Measurements from ENCODE around the gene IFITM1.

DNA sequence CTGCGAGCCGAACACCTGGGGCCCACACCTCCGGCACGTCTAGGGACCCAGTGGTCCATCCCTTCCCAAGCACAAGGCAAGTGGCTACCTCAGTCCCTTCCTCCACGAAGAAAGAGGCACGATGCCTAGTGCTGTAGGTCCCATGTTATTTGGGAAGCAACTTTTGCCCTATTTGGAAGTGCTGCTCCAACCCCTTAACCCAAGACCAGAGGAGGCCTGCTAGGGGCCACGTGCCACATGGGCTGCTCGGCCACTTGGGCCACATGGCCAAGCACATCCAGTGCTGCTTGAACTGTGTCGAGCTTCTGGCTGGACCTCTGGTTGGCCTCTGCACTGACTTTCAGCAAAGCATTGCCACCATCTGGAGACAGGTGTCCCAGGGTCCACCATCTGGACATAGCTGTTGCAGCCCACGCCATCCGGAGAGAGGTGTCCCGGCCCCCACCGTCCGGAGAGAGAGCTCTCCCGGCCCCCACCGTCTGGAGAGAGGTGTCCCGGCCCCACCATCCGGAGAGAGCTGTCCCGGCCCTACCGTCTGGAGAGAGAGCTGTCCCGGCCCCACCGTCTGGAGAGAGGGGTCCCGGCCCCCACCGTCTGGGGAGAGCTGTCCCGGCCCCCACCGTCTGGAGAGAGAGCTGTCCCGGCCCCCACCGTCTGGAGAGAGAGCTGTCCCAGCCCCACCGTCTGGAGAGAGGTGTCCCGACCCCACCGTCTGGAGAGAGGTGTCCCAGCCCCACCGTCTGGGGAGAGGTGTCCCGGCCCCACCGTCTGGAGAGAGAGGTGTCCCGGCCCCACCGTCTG is 49.0 kb downstream of the IFITM1 start:
- TF ChIP-seq, protein P1, sequence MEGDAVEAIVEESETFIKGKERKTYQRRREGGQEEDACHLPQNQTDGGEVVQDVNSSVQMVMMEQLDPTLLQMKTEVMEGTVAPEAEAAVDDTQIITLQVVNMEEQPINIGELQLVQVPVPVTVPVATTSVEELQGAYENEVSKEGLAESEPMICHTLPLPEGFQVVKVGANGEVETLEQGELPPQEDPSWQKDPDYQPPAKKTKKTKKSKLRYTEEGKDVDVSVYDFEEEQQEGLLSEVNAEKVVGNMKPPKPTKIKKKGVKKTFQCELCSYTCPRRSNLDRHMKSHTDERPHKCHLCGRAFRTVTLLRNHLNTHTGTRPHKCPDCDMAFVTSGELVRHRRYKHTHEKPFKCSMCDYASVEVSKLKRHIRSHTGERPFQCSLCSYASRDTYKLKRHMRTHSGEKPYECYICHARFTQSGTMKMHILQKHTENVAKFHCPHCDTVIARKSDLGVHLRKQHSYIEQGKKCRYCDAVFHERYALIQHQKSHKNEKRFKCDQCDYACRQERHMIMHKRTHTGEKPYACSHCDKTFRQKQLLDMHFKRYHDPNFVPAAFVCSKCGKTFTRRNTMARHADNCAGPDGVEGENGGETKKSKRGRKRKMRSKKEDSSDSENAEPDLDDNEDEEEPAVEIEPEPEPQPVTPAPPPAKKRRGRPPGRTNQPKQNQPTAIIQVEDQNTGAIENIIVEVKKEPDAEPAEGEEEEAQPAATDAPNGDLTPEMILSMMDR (conservative IDR thresholded peaks at IDR 0.05; ENCODE audit: low read depth, low read length) = no peak
- TF ChIP-seq POLR2A (IDR thresholded peaks at IDR 0.05; ENCODE audit: low read depth, low read length) = no peak
- no peak for TF ChIP-seq SMC3 (IDR thresholded peaks at IDR 0.05; ENCODE audit: low read depth, low read length)
- TF ChIP-seq USF2 (IDR thresholded peaks at IDR 0.05; ENCODE audit: low read depth, low read length) = no peak
- no peak for TF ChIP-seq RCOR1 (IDR thresholded peaks at IDR 0.05; ENCODE audit: insufficient replicate concordance, low read length)
- no peak for TF ChIP-seq CEBPB (IDR thresholded peaks at IDR 0.05; ENCODE audit: low read depth, low read length)
- no peak for TF ChIP-seq RAD21 (IDR thresholded peaks at IDR 0.05; ENCODE audit: low read length)
- TF ChIP-seq FOS (IDR thresholded peaks at IDR 0.05; ENCODE audit: low read depth, low read length) = no peak
- TF ChIP-seq MAFK (IDR thresholded peaks at IDR 0.05; ENCODE audit: low read depth, low read length) = no peak
- no peak for TF ChIP-seq NFE2L2 (IDR thresholded peaks at IDR 0.05; ENCODE audit: low read depth, low read length)
- no peak for TF ChIP-seq RFX5 (IDR thresholded peaks at IDR 0.05; ENCODE audit: low read depth, low read length)
- TF ChIP-seq MAZ (IDR thresholded peaks at IDR 0.05; ENCODE audit: borderline replicate concordance, low read depth, low read length) = no peak

All from IMR-90 (cell line).